Hepatic stellate cell (primary cell): ENCODE results near the gene UBASH3A.

Experiments
- DNase-seq: peaks from one replicate; pipeline ENCODE4 v3.0.0; 2011; ENCODE audit warnings: low spot score

Gene UBASH3A, protein sequence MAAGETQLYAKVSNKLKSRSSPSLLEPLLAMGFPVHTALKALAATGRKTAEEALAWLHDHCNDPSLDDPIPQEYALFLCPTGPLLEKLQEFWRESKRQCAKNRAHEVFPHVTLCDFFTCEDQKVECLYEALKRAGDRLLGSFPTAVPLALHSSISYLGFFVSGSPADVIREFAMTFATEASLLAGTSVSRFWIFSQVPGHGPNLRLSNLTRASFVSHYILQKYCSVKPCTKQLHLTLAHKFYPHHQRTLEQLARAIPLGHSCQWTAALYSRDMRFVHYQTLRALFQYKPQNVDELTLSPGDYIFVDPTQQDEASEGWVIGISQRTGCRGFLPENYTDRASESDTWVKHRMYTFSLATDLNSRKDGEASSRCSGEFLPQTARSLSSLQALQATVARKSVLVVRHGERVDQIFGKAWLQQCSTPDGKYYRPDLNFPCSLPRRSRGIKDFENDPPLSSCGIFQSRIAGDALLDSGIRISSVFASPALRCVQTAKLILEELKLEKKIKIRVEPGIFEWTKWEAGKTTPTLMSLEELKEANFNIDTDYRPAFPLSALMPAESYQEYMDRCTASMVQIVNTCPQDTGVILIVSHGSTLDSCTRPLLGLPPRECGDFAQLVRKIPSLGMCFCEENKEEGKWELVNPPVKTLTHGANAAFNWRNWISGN

DNA sequence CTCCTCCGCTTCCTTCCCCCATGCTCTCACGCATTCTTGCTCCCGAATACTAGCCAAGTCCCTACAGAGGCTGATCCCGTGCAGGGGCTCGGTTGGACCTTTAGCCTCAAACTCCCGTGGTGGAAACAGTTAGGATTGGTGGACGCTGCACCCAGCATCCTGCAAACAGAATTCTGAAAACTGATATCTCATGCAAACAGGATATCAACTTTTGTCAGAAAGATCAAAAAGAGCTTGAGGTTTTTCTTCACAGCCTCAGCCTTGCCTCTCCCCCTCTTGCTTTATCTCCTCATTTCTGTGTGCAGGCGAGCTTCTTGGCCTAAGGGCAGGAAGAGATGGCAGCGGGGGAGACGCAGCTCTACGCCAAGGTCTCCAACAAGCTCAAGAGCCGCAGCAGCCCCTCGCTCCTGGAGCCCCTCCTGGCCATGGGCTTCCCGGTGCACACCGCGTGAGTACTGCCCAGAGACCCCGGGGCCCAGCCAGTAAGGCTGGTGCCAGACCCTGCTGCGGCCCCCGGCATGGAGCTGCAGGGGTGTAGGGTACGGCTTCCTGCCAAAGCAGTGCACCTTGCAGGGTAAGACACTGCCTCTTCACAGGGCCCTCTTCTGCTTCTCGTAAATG, at the start of gene UBASH3A:
UBASH3A (plus strand) TSS at position 292 of the 621 bp plus-strand sequence; CDS start at position 336, 44 bp downstream.
- DNase-seq, result no peak

DNA sequence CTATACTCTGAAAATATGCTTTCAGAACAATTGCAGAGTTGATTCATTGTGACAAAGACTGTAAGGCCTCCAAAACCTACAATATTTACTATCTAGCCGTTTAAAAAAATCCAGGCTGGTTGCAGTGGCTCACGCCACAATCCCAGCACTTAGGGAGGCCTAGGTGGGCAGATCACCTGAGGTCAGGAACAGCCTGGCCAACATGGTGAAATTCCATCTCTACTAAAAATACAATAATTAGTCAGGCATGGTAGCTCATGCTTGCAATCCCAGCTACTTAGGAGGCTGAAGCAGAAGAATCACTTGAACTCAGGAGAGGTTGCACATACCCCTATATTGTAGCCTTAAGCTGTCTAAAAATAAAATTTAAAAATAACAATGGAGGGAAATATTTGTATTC, 47.7 kb upstream of the UBASH3A start:
- no peak for DNase-seq

DNA sequence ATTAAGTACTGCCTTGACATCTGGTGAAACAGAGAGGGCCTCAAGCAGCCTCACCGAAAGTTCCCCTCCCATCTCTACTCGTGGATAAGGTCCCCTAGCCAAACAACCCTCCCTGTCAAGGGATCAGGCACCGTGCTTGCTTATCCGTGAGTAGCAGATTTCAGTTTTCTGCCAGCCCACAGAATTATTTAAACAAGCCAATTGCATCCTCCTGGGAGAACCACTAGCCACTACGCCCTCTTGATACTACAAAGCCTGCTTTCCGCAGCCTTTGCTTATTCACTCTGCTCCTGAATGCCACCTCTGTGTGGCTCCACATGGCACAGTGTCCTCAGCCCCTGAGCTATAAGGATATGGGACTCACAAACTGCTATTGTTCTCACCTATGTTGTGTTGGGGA, 47.1 kb upstream of the UBASH3A start:
- DNase-seq, result no peak

DNA sequence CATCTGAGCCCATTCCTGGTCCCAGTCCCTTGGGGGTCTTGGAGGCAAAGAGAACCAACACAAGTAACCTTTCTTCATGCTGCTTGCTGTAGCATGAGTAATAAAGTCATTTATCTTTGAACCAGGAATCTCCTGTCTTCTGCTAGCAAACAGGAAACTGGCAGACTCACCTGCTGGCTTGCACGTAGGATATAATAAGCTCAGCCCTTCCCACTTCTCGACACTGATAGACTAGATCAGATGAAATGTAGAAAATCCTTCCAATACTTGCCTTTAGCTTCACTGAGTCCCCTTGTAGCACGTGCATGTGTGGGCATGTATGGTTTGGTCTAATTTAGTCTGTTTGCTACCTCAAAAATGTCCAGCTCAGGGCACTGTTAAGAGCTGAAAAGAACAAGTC, 46.4 kb upstream of the UBASH3A start:
- no peak for DNase-seq

DNA sequence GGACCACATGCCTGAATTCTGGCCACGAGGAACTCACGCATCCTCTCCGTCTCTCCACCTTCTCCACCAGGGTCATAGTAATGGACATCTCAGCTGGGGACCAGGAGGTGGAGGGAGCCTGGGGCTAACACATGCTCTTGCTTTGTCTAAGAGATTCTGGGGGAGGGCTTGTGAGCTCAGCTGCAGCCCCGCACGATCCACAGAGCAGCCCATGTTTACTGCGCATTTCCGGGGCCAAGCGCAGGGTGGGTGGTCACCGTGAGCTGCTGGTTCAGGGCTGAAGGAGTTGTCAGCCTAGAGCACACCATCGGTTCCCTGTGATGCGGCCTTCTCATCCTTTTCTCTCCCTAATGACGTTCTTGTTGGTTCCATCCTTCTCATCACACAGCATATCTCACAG, 45.4 kb upstream of the UBASH3A start:
- DNase-seq, result no peak

DNA sequence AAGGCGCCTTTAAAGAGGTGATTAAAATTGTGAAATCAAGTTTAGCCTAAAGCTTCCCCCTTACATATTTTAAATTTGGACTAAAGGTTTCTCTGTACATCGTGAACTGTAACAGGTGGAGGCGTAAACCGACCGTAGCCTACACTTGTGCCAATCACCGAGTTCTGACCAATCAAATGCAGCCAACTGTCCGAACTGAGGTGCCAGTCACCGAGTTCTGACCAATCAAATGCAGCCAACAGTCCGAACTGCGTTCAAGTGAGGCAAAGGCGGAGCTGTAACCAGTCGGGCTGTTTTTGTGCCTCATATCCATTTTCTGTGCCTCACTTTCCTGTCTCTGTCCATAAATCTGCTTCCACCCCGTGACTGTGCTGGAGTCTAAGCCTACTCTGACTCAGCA, 44.8 kb upstream of the UBASH3A start:
- DNase-seq, result no peak

DNA sequence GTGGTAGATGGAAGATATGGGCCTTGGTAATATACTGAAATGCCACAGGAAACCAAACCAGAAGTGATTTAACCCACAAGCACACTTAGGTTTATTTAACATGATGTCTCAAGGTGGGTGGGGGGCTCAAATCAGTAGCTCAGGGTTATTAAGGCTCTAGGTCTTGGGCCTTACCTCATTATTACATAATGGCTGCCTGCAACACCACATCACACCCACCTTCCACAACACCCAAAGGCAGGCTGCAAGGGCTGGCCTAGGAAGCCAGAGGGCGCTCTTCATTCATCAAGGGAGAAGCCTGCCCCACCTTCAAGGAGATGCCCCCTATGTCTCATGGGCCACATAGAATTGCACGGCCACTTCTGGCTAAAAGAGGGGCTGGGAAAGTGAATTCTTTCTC, 43.4 kb upstream of the UBASH3A start:
- DNase-seq, result no peak

DNA sequence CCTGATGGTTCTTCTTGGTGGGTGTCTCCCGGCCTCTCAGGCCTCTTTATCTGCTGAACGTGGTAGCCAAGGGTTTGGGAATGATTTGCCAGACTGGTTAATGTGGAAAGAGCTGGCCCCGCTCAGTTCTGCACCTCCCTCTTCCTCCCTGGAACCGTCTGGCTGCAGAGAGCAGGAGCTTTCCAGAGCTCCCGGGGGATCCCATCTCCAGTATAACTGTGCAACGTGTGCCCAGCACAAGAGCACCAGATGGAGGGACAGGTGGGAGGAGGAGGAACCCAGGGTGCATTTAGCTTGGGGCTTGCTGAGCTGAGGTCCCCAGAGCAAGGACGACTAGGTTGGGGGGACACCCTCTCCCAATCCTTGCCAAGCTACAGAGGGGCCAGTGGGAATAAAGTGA, 42.4 kb upstream of the UBASH3A start:
- no peak for DNase-seq

DNA sequence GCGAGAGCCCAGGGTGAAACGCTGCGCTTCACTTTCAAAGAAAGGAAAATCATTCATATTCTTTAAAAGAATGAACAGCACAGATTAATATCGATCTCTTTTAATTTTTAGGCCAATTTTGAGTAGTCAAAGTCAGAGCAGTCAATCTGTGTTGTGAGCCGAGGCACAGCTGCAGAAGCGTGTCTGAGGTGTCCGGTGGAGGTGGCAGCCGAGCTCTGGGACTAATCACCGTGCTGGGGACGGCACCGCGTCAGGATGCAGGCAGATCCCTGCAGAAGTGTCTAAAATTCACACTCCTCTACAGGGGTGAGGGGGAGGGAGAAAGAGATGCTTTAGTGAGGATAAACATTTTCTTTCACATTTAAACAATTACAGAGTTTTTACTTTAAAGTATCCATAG, 41.5 kb upstream of the UBASH3A start:
- DNase-seq, result no peak

DNA sequence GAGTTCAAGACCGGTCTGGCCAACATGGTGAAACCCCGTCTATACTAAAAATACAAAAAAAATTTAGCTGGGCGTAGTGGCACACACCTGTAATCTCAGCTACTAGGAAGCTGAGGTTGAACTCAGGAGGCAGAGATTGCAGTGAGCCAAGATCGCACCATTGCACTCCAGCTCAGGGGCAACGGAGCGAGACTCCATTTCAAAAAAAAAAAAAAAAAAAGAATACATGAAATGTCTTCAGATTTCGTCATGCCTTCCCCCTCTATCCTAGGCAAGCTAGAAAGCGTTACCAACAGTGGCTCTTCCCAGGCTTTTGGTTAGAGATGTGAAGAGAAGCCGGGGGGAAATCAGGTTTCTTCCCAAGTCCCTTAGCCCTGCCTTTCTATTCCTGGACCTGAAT, 41.0 kb upstream of the UBASH3A start:
- no peak for DNase-seq

DNA sequence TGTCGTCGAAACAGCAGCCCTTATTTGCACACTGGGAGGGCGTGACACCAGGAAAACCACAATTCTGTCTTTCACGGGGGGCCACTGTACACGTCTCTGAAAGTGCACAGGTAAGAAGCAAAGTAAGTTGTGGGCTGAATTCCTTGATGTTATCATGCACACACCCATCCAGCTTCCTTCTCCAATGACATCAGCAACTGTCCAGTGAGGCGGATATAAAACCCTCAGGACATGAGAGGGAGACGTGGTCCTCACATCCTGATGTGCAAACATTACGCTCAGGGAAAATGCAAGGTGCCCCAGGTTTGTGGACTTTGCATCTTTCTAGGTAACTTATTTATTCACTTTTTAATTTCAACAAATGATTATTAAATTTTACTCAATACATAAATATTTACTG, 40.4 kb upstream of the UBASH3A start:
- DNase-seq, result no peak

DNA sequence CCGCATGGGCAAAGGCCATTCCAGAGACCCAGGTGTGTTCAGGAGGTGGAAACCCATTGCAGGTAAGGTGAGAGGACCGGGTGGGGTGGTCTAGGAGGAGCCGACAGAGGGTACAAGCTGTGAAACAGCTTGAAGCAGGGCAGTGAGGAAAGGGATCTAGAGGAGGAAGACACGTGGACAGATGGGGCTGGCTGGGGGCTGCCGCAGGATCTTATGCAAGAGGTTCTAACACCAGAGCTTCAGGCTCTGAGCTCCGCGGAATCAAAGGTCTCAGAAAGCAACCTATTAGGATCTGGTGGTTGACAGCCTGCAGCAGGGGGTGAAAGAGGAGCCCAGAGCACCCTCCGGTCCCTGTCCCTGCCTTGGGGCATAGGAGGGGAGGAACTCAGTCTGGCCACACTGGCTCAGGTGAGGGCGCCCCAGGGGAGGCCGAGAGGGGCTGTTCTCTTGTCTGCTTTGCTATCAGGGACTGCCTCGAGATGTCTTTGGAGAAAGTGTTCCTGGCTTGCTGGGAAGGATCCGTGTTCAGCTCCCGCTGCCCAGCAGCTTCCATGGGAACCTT, 39.3 kb upstream of the UBASH3A start:
- no peak for DNase-seq

DNA sequence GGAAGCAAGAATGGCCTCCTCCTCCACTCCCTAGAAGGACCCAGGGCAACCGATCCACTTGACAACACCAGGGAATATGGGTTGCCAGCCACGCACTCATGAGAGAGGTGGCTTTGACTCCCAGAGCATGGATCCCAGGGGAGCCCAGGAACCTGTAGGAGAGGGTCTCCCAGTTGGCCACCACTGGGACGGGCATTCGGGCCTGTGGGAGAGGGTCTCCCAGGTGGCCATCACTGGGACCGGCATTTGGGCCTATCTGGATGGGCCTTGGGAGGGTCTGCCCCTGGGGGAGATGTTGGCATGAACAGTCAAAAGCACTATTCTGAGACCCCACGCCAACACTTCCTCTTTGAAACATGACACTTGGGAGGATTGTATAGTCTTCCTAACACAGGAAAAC, 37.9 kb upstream of the UBASH3A start:
- no peak for DNase-seq

DNA sequence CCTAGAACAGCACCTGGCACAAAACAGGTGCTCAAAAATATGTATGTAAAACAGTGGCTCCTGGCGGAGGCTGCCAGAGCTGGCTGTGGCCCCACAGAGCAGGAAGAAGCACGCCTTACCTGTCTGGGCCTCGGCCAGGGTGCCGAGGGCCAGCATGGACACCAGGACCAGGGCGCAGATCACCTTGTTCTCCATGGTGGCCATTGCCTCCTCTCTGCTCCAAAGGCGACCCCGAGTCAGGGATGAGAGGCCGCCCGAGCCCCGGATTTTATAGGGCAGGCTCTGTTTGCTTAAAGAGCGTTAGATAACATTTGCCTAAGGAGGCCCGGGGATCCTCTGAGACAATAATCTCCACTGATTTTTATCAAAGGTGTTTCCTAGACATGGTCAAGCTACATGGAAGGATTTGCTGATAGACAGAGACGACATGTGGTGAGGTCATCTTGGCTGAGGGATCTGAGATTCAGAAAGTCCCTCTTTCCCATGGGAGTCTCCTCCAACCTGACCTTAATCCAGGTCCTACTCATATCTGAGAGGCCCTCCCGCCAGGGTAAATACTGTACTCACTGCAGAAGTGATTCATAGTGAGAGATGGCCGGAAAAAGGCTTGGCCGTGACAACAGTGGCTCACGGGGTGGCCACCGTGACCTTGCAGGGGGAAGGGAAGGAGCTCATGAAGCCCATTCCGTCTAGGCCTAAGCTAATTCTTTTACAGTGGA, 37.3 kb upstream of the UBASH3A start, which contains the start of gene TFF1:
TFF1 (minus strand) TSS at position 244 of the 719 bp plus-strand sequence; CDS start at position 204, 40 bp downstream.
- DNase-seq, result no peak

DNA sequence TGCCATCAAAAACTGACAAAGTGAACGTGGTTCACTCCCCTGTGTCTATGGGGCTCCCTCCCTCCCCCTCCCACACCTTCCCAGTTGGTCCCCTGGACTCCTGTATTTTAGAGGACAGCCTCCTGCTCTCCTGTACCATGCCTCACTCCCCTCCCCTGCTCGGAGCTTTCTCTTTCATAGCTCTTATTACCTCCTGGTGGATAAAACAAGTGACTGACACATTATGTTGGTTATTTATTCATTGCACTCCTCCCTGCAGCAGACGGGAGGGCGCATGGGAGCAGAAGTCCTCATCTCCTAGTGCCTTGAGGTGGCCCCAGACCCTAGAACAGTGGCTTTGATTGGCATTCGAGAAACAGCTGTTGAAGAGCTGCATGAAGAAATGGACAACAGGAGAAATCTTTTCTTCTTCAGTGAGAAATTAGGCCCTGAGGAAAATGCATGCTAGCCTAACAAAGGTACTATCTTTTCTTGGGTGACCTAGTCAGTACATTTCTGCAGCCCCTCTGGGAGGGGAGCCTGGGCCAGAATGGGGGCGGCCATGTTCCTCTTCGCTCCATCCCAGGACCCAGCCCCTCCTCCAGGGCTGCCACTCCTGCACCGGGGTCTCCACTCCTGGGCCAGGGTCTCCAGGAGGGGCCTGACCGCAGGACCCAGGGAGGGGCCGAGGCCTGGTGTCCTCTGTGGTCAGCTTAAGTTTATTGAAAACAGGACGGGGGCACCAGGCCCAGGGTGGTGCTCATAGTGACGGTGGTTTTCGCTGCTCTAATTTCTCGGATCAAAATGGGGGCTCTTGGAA, 36.1 kb upstream of the UBASH3A start:
- DNase-seq, result no peak

DNA sequence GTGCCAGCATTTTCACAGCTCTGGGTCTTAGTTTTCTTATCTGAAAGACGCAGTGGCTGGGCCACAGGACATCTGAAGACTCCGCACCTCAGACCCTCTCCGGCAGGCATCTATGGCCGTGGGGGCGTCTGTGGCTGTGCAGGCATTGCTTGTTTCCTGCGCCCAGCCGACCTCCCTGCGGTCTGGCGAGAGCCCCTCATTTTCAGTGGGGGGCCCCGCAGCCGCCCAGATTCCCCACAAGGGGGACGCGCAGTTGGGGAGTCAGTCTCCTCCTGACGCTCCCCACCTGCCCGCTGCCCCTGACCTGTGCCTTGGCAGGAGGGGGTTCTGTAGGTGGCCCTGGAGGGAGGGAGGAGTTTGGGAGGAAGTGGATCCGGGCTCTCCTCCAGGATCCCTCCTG, 33.9 kb upstream of the UBASH3A start:
- no peak for DNase-seq

DNA sequence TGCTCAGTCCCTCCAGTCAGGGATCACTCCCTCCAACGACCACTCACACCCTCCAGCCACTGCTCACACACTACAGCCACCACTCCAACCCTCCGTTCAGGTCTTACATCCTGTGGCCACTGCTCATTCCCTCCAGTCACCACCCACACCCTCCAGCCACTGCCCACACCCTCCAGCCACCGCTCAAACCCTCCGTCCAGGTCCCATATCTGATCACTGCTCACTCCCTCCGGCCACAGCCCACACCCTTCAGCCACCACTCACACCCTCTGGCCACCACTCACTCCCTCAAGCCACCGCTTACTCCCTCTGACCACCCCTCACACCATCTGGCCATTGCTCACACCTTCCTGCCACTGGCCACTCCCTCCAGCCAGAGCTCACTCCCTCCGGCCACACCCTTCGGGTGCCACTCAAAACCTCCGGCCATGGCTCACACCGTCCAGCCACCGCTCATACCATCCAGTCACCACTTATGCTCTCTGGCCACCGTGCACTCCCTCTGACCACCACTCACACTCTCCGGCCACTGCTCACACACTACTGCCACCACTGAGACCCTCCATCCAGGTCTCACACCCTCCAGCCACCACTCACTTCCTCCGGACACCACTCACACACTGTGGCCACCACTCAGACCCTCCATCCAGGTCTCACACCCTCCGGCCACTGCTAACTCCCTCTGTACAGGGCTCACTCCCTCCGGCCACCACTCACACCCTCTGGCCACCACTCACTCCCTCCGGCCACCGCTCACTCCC, 32.6 kb upstream of the UBASH3A start:
- no peak for DNase-seq

DNA sequence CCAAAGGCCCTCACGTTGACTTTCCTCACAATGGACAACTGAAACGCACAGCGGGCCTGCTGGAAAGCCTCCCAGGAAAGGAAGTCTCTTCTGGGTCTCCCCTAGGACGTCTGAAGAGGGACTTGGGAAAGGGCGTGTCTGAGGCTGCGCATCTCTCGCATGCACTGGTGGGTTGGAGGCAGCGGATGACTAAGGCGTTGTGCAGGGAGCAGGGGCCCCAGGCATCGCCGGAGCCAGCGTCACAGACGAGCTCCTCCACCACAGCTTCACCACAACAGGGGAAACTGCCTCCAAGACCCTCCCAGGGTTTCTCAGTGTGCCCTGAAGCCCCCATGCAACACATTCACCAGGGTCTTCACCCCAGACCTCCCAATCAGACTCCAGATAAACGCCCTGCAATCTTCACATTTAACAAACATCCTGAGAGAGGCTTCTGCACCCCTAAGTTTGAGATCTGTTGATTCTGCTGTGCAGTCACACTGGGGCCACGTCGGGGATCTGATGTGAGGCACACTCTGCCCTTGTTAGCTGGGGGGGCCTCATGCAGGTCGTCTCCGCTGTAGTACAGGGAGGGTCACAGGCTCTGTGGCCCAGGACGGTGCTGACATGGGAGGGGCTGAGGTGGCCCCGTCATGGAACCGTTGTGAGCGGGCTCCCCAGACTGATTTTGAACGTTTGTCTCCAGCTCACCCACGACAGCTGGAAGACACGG, 30.4 kb upstream of the UBASH3A start:
- no peak for DNase-seq

DNA sequence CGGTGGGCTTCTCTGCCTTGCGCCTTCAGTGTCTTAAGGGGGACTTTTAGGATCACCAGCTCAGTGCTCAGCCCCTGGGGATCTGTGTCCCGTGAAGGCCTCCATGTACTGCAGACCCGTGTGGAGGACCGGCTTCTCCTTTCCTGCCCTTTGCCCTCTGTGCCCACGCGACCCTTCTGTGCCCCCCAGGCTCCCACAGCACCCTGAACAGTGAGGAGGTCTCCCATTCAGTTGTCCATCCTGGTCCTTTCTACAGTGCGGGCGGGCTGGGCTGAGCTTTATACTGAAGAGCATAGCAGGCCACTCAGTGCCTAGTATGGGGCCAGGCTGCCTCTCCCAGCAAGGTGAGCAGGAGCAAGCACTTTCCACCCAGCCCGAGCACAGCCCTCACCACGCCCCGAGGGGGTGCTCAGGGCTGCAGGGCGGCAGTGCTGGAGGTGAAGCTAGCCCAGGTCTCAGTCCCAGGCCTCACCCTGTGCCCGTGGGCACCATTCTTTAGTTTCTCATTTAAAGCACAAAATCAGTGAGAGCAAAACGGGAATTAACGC, 29.7 kb upstream of the UBASH3A start:
- no peak for DNase-seq

DNA sequence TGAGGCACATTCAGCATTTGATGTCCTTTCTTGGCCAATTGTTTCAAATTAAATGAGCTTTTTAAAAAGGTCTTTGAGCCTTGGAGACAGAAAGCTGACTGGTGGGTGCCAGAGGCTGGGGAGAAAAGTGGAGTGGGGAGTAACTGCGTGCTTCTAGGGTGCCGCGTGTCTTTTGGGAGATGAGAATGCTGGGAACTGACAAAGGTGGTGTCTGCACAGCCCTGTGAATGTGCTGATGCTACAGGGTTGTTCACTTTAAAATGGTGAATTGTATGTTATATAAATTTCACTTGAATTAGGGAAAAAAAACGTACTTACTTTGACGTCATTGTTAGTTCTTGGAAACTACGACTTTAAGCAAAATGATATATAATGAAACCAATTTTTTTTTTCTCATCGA, 29.2 kb upstream of the UBASH3A start:
- DNase-seq, result no peak
